Endothelial cell of umbilical vein (primary cell): Measurements from ENCODE around the gene DRC1. TPM values are rescaled to one million over a fixed set of nuclear protein-coding genes. Genes with fewer than 3 reads are reported as not detected.

ENCODE experiments used
- BruUV-seq: library from RNA; stranded (reverse); fragments of 400-500 nt; replicated peaks from 2 replicates; lab custom pipeline; 2021; lab: Mats Ljungman, UMichigan
- CTCF ChIA-PET: fragments of 300-600, 350-600 bp; sonication (Branson Sonifier 250); formaldehyde crosslinking; loops from one replicate; lab custom pipeline; 2021; ENCODE audit warnings: antibody characterized with exemption, inconsistent platforms; lab: Charles Lee
- POLR2A ChIA-PET: fragments of 300-600, 350-600 bp; sonication (Branson Sonifier 250); formaldehyde crosslinking; loops from one replicate; lab custom pipeline; 2021; ENCODE audit warnings: antibody characterized with exemption, inconsistent platforms; lab: Charles Lee
- DNase-seq: peaks from one replicate; pipeline ENCODE4 v3.0.0-alpha.2; 2011; ENCODE audit warnings: low read depth, low spot score
- FAIRE-seq: peaks from 2 replicates; lab custom pipeline; 2011; peaks lifted over from hg19 to GRCh38; lab: Jason Lieb, UNC
- H2AFZ ChIP-seq: 2 replicates; pipeline ENCODE4 v1.6.0; 2012; ENCODE audit warnings: low read depth, low read length, control low read depth, inconsistent platforms
- H3K27ac ChIP-seq: 2 replicates; pipeline ENCODE4 v1.5.1; 2011; ENCODE audit warnings: low read depth, mild to moderate bottlenecking, control low read depth, low read length, moderate library complexity; ENCODE audit not compliant: insufficient read depth
- H3K27me3 ChIP-seq, 2 experiments: 2 replicates each; pipeline versions ENCODE4 v1.6.0 to v1.6.1; 2011; ENCODE audit warnings: low read length in 2 of 2, mixed read lengths in 1 of 2; ENCODE audit not compliant: control insufficient read depth in 2 of 2, insufficient read depth in 2 of 2
- H3K36me3 ChIP-seq, 2 experiments: 2 replicates in 1 of 2; 3 replicates in 1 of 2; pipeline ENCODE4 v1.5.1; 2011; ENCODE audit warnings: low read length in 2 of 2, mild to moderate bottlenecking in 1 of 2, moderate library complexity in 1 of 2; ENCODE audit not compliant: control insufficient read depth in 2 of 2, insufficient read depth in 2 of 2; ENCODE audit errors: extremely low read depth in 1 of 2
- H3K4me1 ChIP-seq: 3 replicates; pipeline ENCODE4 v1.5.1; 2011; ENCODE audit warnings: mild to moderate bottlenecking, low read length; ENCODE audit not compliant: control insufficient read depth, insufficient read depth; ENCODE audit errors: extremely low read depth
- H3K4me2 ChIP-seq: 2 replicates; pipeline ENCODE4 v1.6.1; 2011; ENCODE audit warnings: low read length, control low read depth, mixed read lengths; ENCODE audit not compliant: insufficient read depth
- H3K4me3 ChIP-seq, 3 experiments: fragments of 200-600 bp in 1 of 3; sonication (generic), shearing (Covaris generic) in 1 of 3; replicated peaks in 1 of 3; 2 replicates each; pipeline ENCODE4 v1.5.1; 2011 to 2016; ENCODE audit warnings: control low read depth in 3 of 3, low read length in 3 of 3, mild to moderate bottlenecking in 2 of 3, inconsistent platforms in 1 of 3, low read depth in 1 of 3, moderate library complexity in 1 of 3; ENCODE audit not compliant: insufficient read depth in 1 of 3
- H3K79me2 ChIP-seq: 2 replicates; pipeline ENCODE4 v1.6.0; 2012; ENCODE audit warnings: low read length, inconsistent platforms; ENCODE audit not compliant: control insufficient read depth, insufficient read depth
- H3K9ac ChIP-seq: replicated peaks from 2 replicates; pipeline ENCODE3; 2011; ENCODE audit warnings: low read length, control low read depth; ENCODE audit not compliant: insufficient read depth; ENCODE audit errors: extremely low read depth
- H3K9me1 ChIP-seq: replicated peaks from 3 replicates; pipeline ENCODE4 v1.6.0; 2011; ENCODE audit warnings: mild to moderate bottlenecking, low read length; ENCODE audit not compliant: control insufficient read depth, insufficient read depth; ENCODE audit errors: extremely low read depth
- H3K9me3 ChIP-seq: replicated peaks from 2 replicates; pipeline ENCODE4 v1.5.1; 2012; ENCODE audit warnings: low read length, inconsistent platforms; ENCODE audit not compliant: control insufficient read depth, insufficient read depth
- H4K20me1 ChIP-seq: replicated peaks from 2 replicates; pipeline ENCODE3; 2011; ENCODE audit warnings: mild to moderate bottlenecking, low read length; ENCODE audit not compliant: control insufficient read depth, insufficient read depth; ENCODE audit errors: extremely low read depth
- CTCF ChIP-seq, 2 donors: IDR thresholded peaks; 1 replicate in 1 of 2; 2 replicates in 1 of 2; pipeline ENCODE4 v1.5.1; 2011; ENCODE audit warnings: low read length in 2 of 2, mild to moderate bottlenecking in 2 of 2, moderate library complexity in 2 of 2, control low read depth in 1 of 2, inconsistent platforms in 1 of 2, low read depth in 1 of 2; ENCODE audit not compliant: insufficient read depth in 1 of 2; ENCODE audit errors: extremely low read depth in 1 of 2
- EZH2 ChIP-seq: IDR thresholded peaks from 2 replicates; pipeline ENCODE4 v1.6.1; 2012; ENCODE audit warnings: borderline replicate concordance, low read depth, mild to moderate bottlenecking, moderate library complexity, low read length, inconsistent platforms; ENCODE audit not compliant: severe bottlenecking
- FOS ChIP-seq: IDR thresholded peaks from 2 replicates; pipeline ENCODE4 v1.6.1; 2011; ENCODE audit warnings: mild to moderate bottlenecking, low read length, moderate library complexity, borderline replicate concordance; ENCODE audit not compliant: insufficient read depth
- GATA2 ChIP-seq: IDR thresholded peaks from 2 replicates; pipeline ENCODE4 v1.7.0; 2011; ENCODE audit warnings: low read depth, mild to moderate bottlenecking, moderate library complexity, mixed read lengths, low read length; ENCODE audit not compliant: insufficient read length, insufficient read depth
- JUN ChIP-seq: IDR thresholded peaks from 2 replicates; pipeline ENCODE4 v1.6.1; 2011; ENCODE audit warnings: borderline replicate concordance, low read depth; ENCODE audit not compliant: insufficient read length, insufficient read depth
- MAX ChIP-seq: IDR thresholded peaks from 2 replicates; pipeline ENCODE4 v1.6.1; 2011; ENCODE audit not compliant: insufficient read depth, insufficient read length
- MYC ChIP-seq: IDR thresholded peaks from one replicate; pipeline ENCODE4 v1.6.1; 2011; ENCODE audit warnings: mild to moderate bottlenecking, low read depth, low read length
- POLR2A ChIP-seq: IDR thresholded peaks from 2 replicates; pipeline ENCODE4 v1.6.1; 2012; ENCODE audit warnings: low read depth, mild to moderate bottlenecking, control low read depth, low read length
- POLR2AphosphoS5 ChIP-seq: IDR thresholded peaks from 2 replicates; pipeline ENCODE4 v1.6.1; 2012; ENCODE audit warnings: low read depth, mild to moderate bottlenecking, control low read depth, low read length, moderate library complexity; ENCODE audit not compliant: insufficient read depth
- dilution Hi-C: fragments of 300-500 bp; cut with MboI; formaldehyde crosslinking; loops from one replicate; pipeline ENCODE4 v1.15.0; 2019; ENCODE audit warnings: low sequenced_read_pairs; ENCODE audit not compliant: extremely low pct_ligation_motif_present
- intact Hi-C: fragments of 100-400 bp; cut with micrococcal nuclease; formaldehyde crosslinking; loops from one replicate; pipeline ENCODE4 v1.10.0; 2022
- polyA plus RNA-seq, 4 experiments: library from polyadenylated mRNA; depleted of rRNA in 3 of 4; stranded (reverse) in 3 of 4; unstranded in 1 of 4; fragments of >200 nt; gene quantifications; 2 replicates each; pipeline versions ENCODE4 v1.2.1 to v1.2.3, GENCODE V29; 2011 to 2012; ENCODE audit warnings: missing spikeins in 1 of 4
- total RNA-seq: library from RNA; stranded (reverse); gene quantifications from 2 replicates; pipeline ENCODE4 v1.2.3, GENCODE V29; 2021

Gene DRC1
- total and polyA plus RNA-seq, 2 donors (not counting 3 experiments of a cell fraction or from before 2014, with no cell fraction given) = 0.44 TPM; not detected in 1

DNA sequence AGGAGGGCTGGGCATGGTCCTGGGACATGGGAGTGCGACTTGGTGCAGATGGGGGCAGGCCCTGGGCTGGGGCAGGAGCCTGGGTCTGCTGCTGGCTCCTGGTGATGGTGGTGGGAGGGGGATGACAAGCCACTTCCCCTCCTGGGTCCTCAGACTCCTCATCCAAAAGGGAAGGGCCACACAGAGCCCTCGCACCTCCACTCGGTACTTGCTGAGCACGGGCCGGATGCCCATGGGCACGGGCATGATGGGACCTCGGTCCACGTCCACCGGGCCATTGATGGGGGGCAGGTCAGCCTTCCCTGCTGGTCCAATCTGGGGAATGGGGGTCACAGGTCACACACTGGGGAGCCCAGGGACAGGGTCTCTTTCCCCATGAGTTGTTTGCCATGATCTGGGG, 72.1 kb downstream of the DRC1 start:
- FAIRE-seq (no peak), DNase-seq (no peak)
- dilution Hi-C loops (no loop called here), intact Hi-C loops (no loop called here)
- ChIA-PET CTCF (no interaction called here), POLR2A (no interaction called here)
- Histone ChIP-seq H3K4me1 (no peaks in the 10 kb centered on the region), H3K36me3 (no peaks in the 10 kb centered on the region), H3K79me2 (no peaks in the 10 kb centered on the region), H3K4me2 (no peak overlapping the region), H3K9ac (no peak overlapping the region), H3K9me1 (no peaks in the 10 kb centered on the region), H4K20me1 (no peaks in the 10 kb centered on the region), H3K27me3 (no peaks in the 10 kb centered on the region), H3K4me3 (no peak overlapping the region), H3K9me3 (no peaks in the 10 kb centered on the region), H3K27ac (no peak overlapping the region), H2AFZ (no peak overlapping the region)
- BruUV-seq = no TSS peak
- TF ChIP-seq POLR2A (no peak), POLR2AphosphoS5 (no peak), MYC (no peak), GATA2 (no peak), FOS (no peak), JUN (no peak), EZH2 (no peak), MAX (no peak), CTCF (IDR thresholded peaks at IDR 0.05; ENCODE audit: extremely low read depth in 1 of 2, insufficient read depth in 1 of 2, low read depth in 1 of 2, low read length in 2 of 2) (no peak)
